ENCODE measurements around the gene HERPUD2. TPM values are rescaled to one million over a fixed set of nuclear protein-coding genes. Genes with fewer than 3 reads are reported as not detected.
"Not testable (repeated sequence)": the region's sequence is repeated elsewhere in the genome, so short reads cannot be mapped to it uniquely, and the experiment has no call there.

The HERPUD2 gene
- total and polyA plus RNA-seq, 7 experiments from 2014 or later = 38.1 to 92.6 (median 68.7) TPM

- CTCF ChIA-PET = interaction anchor here (0.7 to 1.4 kb wide), 4 partner anchors 9 to 640 kb away, joined by 3 to 5 read pairs (median 4); partner anchors contain the start of gene SEPTIN7
- intact Hi-C loops (cut with micrococcal nuclease) = no loop called here
- H3K27ac ChIP-seq (ENCODE audit: low read depth, low read length) = no peak overlapping the region
These were observed 5.4 kb upstream of the HERPUD2 start for GRCh38 chr7:35700333-35700732.

GRCh38 chr7:35699796-35700305 is 4.9 kb upstream of the HERPUD2 start:
- no peaks in the 10 kb centered on the region for H3K27me3 ChIP-seq (ENCODE audit: control insufficient read depth in 2 of 2, insufficient read depth in 2 of 2, low read length in 2 of 2)
- peaks cover 15 to 35% (median 19%) of the 10 kb centered on the region in 7 donors for H3K4me1 Mint-ChIP-seq
- no peak overlapping the region for H3K4me3 ChIP-seq (ENCODE audit: low read length)
- no peaks in the 10 kb centered on the region for H3K9me3 ChIP-seq (ENCODE audit: control insufficient read depth in 2 of 3, low read length in 3 of 3)
- peaks cover 0 to 3% (median 0%) of the 10 kb centered on the region in 3 experiments for H3K36me3 ChIP-seq (ENCODE audit: control insufficient read depth in 2 of 3, insufficient read depth in 3 of 3, low read length in 3 of 3)
- H3K27ac Mint-ChIP-seq = no peak overlapping the region
- H3K36me3 Mint-ChIP-seq = peaks cover 0 to 7% (median 4%) of the 10 kb centered on the region in 5 donors
- H3K27me3 Mint-ChIP-seq = peaks cover 0 to 3% (median 0%) of the 10 kb centered on the region in 5 donors
- ChIA-PET CTCF (interaction anchor here (0.7 to 1.4 kb wide), 4 partner anchors 10 to 640 kb away, joined by 3 to 5 read pairs (median 4); partner anchors contain the start of gene SEPTIN7), POLR2A (interaction anchor here (0.6 to 9.3 kb wide), 7 partner anchors 9 to 1046 kb away, joined by 3 to 110 read pairs (median 4); partner anchors contain the start of gene SEPTIN7)
- peaks cover 7 to 8% of the 10 kb centered on the region in 2 donors for H3K4me1 ChIP-seq (ENCODE audit: control insufficient read depth in 2 of 2, insufficient read depth in 2 of 2, low read length in 2 of 2)
- intact Hi-C loops (cut with micrococcal nuclease) = loop anchor here (5.0 to 10.0 kb wide), 3 partner anchors 665 to 1645 kb away; partner anchors contain the start of gene ANLN (in 1 of the 2)
- no peak overlapping the region for H3K27ac ChIP-seq (ENCODE audit: low read depth, low read length)
- peaks cover 0 to 4% (median 0%) of the 10 kb centered on the region in 11 donors for H3K9me3 Mint-ChIP-seq
- DNase-seq (no peak), ATAC-seq (no peak)
- no peak overlapping the region for H3K4me3 Mint-ChIP-seq

More at GRCh38 chr7:35700333-35700732, 5.4 kb upstream of the HERPUD2 start:
- Mint-ChIP-seq H3K27ac (no peak overlapping the region), H3K36me3 (peaks cover 0 to 7% (median 4%) of the 10 kb centered on the region in 5 donors), H3K27me3 (peaks cover 0 to 3% (median 0%) of the 10 kb centered on the region in 5 donors), H3K4me1 (peaks cover 14 to 35% (median 19%) of the 10 kb centered on the region in 7 donors), H3K9me3 (peaks cover 0 to 4% (median 0%) of the 10 kb centered on the region in 11 donors), H3K4me3 (no peak overlapping the region)
- Histone ChIP-seq H3K9me3 (ENCODE audit: control insufficient read depth in 2 of 3, low read length in 3 of 3) (no peaks in the 10 kb centered on the region), H3K36me3 (ENCODE audit: control insufficient read depth in 2 of 3, insufficient read depth in 3 of 3, low read length in 3 of 3) (no peaks in the 10 kb centered on the region), H3K27me3 (ENCODE audit: control insufficient read depth in 2 of 2, insufficient read depth in 2 of 2, low read length in 2 of 2) (no peaks in the 10 kb centered on the region), H3K4me1 (ENCODE audit: control insufficient read depth in 2 of 2, insufficient read depth in 2 of 2, low read length in 2 of 2) (peaks cover 7 to 8% of the 10 kb centered on the region in 2 donors), H3K4me3 (ENCODE audit: low read length) (no peak overlapping the region)
- POLR2A ChIA-PET = interaction anchor here (0.6 to 9.3 kb wide), 6 partner anchors 10 to 1046 kb away, joined by 3 to 110 read pairs (median 4); partner anchors contain the start of gene SEPTIN7
- DNase-seq = no peak
- no peak for ATAC-seq

GRCh38 chr7:35698382-35698781 is 3.4 kb upstream of the HERPUD2 start:
- not testable (repeated sequence) for DNase-seq

GRCh38 chr7:35697414-35698175 is 2.7 kb upstream of the HERPUD2 start:
- Histone ChIP-seq H3K4me1 (ENCODE audit: control insufficient read depth in 2 of 2, insufficient read depth in 2 of 2, low read length in 2 of 2) (peaks cover 8 to 11% of the 10 kb centered on the region in 2 donors), H3K4me3 (ENCODE audit: low read length) (no peak overlapping the region), H3K36me3 (ENCODE audit: control insufficient read depth in 2 of 3, insufficient read depth in 3 of 3, low read length in 3 of 3) (peaks cover 0 to 8% (median 0%) of the 10 kb centered on the region in 3 experiments), H3K27me3 (ENCODE audit: control insufficient read depth in 2 of 2, insufficient read depth in 2 of 2, low read length in 2 of 2) (no peaks in the 10 kb centered on the region), H3K27ac (ENCODE audit: low read depth, low read length) (no peak overlapping the region), H3K9me3 (ENCODE audit: control insufficient read depth in 2 of 3, low read length in 3 of 3) (no peaks in the 10 kb centered on the region)
- Mint-ChIP-seq H3K4me1 (peaks cover 27 to 48% (median 33%) of the 10 kb centered on the region in 7 donors), H3K9me3 (peaks cover 0 to 4% (median 0%) of the 10 kb centered on the region in 11 donors), H3K4me3 (peak overlapping the region in 1 of 10 donors; percentile 14), H3K27me3 (no peaks in the 10 kb centered on the region), H3K36me3 (peaks cover 4 to 12% (median 7%) of the 10 kb centered on the region in 5 donors), H3K27ac (peak overlapping the region in 4 of 9 donors; percentile 2 to 98 (median 76))
- ChIA-PET POLR2A (interaction anchor here (0.7 to 9.3 kb wide), 6 partner anchors 8 to 128 kb away, joined by 3 to 110 read pairs (median 3); partner anchors contain the start of gene SEPTIN7), CTCF (interaction anchor here (0.7 kb wide), 1 partner anchor 13 kb away, joined by 4 read pairs; no protein-coding TSS in a partner anchor)
- intact Hi-C loops (cut with micrococcal nuclease) = loop anchor here (5.0 to 10.0 kb wide), 3 partner anchors 667 to 1647 kb away; partner anchors contain the start of gene ANLN (in 1 of the 2)
- ATAC-seq = no peak
- DNase-seq = no peak

More at GRCh38 chr7:35698382-35698781, 3.4 kb upstream of the HERPUD2 start:
- H3K4me1 ChIP-seq (ENCODE audit: control insufficient read depth in 2 of 2, insufficient read depth in 2 of 2, low read length in 2 of 2); H3K36me3 ChIP-seq (ENCODE audit: control insufficient read depth in 2 of 3, insufficient read depth in 3 of 3, low read length in 3 of 3); H3K27me3 Mint-ChIP-seq; H3K9me3 ChIP-seq (ENCODE audit: control insufficient read depth in 2 of 3, low read length in 3 of 3); H3K4me3 Mint-ChIP-seq; H3K4me3 ChIP-seq (ENCODE audit: low read length); H3K27me3 ChIP-seq (ENCODE audit: control insufficient read depth in 2 of 2, insufficient read depth in 2 of 2, low read length in 2 of 2); H3K27ac ChIP-seq (ENCODE audit: low read depth, low read length); CTCF ChIA-PET; ATAC-seq; H3K9me3 Mint-ChIP-seq: not testable (repeated sequence)
- POLR2A ChIA-PET = interaction anchor here (0.7 to 9.3 kb wide), 5 partner anchors 10 to 128 kb away, joined by 3 to 110 read pairs (median 3); partner anchors contain the start of gene SEPTIN7
- intact Hi-C loops (cut with micrococcal nuclease) = loop anchor here (5.0 to 10.0 kb wide), 3 partner anchors 666 to 1646 kb away; partner anchors contain the start of gene ANLN (in 1 of the 2)
- Mint-ChIP-seq H3K27ac (peak overlapping the region in 1 of 9 donors; percentile 29), H3K36me3 (peaks cover 3 to 12% (median 4%) of the 10 kb centered on the region in 5 donors), H3K4me1 (peaks cover 20 to 40% (median 25%) of the 10 kb centered on the region in 7 donors)

- POLR2A ChIA-PET = interaction anchor here (0.7 to 9.3 kb wide), 10 partner anchors 10 to 1752 kb away, joined by 3 to 110 read pairs (median 6); partner anchors contain the start of gene SEPTIN7
- H3K4me1 ChIP-seq (ENCODE audit: control insufficient read depth in 2 of 2, insufficient read depth in 2 of 2, low read length in 2 of 2) = peaks cover 14% of the 10 kb centered on the region in 2 donors
- H3K4me1 Mint-ChIP-seq = peaks cover 37 to 62% (median 48%) of the 10 kb centered on the region in 7 donors
- CTCF ChIA-PET = interaction anchor here (0.7 to 1.6 kb wide), 4 partner anchors 11 to 211 kb away, joined by 3 to 6 read pairs (median 3); no protein-coding TSS in a partner anchor
- no peaks in the 10 kb centered on the region for H3K9me3 ChIP-seq (ENCODE audit: control insufficient read depth in 2 of 3, low read length in 3 of 3)
- H3K27me3 Mint-ChIP-seq = no peaks in the 10 kb centered on the region
- H3K36me3 ChIP-seq (ENCODE audit: control insufficient read depth in 2 of 3, insufficient read depth in 3 of 3, low read length in 3 of 3) = peaks cover 0 to 8% (median 0%) of the 10 kb centered on the region in 3 experiments
- peak overlapping the region; percentile 92 for H3K4me3 ChIP-seq (ENCODE audit: low read length)
- peak overlapping the region; percentile 93 to 100 (median 98) for H3K27ac Mint-ChIP-seq
- H3K27ac ChIP-seq (ENCODE audit: low read depth, low read length) = peak overlapping the region; percentile 98
- peaks cover 0 to 4% (median 0%) of the 10 kb centered on the region in 11 donors for H3K9me3 Mint-ChIP-seq
- intact Hi-C loops (cut with micrococcal nuclease) = loop anchor here (1.0 to 10.0 kb wide), 14 partner anchors 13 to 1752 kb away; partner anchors contain the start of genes ANLN (in 2 of the 2), DPY19L1 (in 1 of the 2), ELMO1 (in 1 of the 2) and SEPTIN7 (in 1 of the 2)
- peaks cover 4 to 15% (median 7%) of the 10 kb centered on the region in 5 donors for H3K36me3 Mint-ChIP-seq
- DNase-seq (peak in 2 of 9 donors; percentile 16 to 20), ATAC-seq (no peak)
- H3K27me3 ChIP-seq (ENCODE audit: control insufficient read depth in 2 of 2, insufficient read depth in 2 of 2, low read length in 2 of 2) = no peaks in the 10 kb centered on the region
- peak overlapping the region; percentile 88 to 99 (median 96) for H3K4me3 Mint-ChIP-seq
These were observed 1.1 kb upstream of the HERPUD2 start for GRCh38 chr7:35695987-35696386.

Measured in naive thymus-derived CD4-positive, alpha-beta T cell (primary cell).